Activated T-helper 9 cell treated with anti-CD3 and anti-CD28 coated beads, Interleukin-2, amount 50 U/mL, for 16 hours (primary cell): ENCODE results near the gene TBCD.
"Not testable (repeated sequence)": the region's sequence is repeated elsewhere in the genome, so short reads cannot be mapped to it uniquely, and the experiment has no call there.

ENCODE experiments used
- DNase-seq: peaks from one replicate; pipeline ENCODE4 v3.0.0-alpha.2; 2020; ENCODE audit warnings: low read depth

The TBCD gene

DNA sequence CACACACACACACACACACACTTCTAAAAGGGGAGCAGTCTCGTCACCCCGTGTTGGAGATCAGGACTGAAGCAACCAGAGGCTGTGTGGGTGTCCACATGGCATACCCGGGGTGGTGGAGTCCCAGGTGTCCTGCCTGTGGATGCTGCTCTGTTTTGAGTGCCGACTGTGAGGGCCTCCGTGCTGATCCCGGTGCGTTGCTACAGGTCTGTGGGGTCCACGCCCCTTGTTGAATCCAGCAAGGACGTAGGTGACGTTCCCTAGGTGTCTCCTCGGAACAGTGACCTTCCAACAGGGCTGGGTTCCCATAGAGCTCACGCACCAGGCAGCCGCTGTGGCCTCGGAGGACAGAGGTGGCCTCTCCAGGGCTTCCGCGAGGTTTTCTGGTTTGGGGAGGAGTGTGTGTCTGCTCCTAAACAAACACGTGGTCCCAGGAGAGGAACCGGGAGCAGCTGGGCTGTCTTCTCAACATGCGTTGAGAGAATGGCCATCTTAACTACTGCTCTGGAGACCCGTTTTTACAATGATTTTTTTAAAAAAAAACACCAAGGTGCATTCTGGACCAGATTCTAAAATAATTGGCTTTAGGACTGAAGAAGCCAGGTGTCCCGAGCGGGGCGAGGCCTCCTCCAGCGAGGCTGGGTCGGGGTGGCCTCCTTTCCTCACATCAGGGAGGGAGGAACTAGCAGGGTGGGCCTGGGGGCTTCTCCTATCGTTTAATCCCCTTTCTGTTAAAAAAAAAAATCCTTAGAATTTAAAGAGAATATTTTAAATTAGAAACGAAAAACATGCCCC lies 188.6 kb downstream of the TBCD start:
- DNase-seq: no peak

DNA sequence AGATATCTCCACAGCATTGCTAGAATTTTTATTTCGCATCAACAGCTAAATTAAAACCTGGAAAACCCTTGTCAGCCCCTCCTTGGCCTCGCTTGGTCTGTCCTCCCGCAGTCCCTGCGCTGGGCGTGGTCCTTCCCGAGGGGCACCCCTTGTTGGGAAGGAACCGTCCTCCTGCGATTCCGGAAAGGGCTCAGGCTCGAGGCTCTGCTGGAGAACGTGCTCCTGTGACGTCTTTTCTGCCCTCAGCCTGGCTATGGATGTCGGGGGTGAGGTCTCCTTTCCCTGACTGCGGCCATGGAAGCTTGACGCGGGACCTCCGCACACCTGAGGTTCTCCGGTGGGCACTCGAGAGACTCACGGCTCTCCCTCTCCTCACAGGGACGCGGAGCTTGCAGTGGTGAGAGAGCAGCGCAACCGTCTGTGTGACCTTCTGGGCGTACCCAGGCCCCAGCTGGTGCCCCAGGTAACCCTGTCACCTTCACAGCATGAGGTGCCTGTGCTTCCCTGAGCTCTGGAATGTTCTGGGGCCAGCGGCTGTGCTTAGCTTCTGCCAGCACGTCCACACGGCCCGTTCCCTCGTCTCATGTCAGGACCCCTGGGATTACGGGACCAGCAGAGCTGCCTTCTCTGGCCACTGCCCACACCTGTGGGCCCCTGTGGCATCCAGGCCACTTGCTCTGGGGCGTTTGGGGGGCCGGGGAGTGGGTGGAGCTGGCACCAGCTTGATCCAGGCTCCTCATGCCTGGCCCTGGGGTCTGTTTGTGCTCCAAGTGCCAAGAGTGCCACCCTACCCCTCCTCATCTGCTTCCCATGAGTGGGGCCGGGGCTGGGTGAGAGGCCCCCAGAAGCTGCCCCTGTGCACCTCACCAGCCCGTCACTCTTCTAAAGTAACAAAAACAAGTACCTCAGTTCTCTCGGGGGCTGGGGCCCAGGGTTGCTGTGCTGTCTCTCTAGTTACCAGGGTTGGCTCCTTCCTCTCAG lies 189.4 kb downstream of the TBCD start:
- DNase-seq: no peak

DNA sequence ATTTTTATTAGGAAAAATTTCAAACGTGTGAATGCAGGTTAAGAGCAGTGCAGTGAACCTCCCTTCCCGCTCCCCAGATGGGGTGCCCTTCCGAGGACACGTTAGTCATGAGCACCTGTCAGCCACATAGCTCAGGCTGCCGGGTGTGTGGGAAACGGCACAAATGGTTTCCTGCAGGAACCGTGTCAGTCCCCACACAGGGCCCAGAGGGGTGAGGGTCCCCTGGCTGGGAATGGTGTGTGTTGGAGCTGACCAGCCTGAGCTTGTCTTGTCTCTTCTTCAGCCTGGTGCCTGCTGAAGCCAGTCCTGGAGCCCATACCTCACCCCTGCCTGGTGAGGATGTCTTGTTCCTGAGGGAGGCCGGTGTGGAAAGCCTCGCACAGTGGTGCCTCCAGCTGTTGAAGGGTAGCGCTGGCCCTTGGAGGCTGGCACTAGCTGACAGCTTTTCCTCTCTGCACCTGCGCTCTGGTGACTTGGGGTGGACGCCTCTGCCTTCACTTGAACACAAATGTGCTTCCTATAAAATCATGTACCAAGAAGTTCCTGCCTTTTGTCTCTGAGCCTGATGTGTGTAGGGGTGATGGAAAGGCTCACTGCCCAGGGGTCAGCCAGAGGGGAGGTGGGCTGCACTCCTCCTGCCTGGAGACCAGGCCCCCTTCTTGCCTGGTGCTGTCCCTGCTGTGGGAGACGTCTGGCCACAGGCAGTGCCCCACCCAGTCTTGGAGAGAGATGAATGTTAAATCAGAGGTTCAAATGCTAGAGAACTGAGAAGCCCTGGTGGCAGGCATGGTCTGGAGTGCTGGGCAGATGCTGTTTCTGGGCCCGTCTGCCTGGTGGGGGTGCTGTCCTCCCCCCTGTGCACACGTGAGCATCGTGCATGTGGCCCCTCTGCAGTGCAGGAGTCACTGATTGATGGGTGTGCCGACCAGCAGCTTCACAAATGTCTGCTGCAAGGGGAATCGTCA lies 190.6 kb downstream of the TBCD start:
- no peak for DNase-seq

DNA sequence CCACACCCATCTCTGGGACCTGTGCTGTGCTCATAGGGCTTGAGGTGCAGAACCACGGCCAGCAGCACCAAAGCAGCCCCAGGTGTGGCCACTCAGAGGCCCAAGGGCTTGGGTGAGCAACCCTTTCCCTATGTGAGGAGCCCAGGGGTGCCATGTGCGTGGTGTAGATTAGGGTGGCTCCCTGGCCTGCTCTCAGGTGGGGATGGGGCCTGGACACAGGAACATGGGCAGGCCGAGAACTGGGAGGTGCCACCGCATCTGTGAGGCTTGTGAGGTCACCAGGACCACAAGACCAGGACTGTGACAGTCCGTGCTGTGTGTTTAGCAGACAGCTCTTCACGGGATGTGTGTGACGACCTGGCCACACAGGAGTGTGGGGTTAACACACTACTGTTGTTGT lies 191.5 kb downstream of the TBCD start:
- no peak for DNase-seq

DNA sequence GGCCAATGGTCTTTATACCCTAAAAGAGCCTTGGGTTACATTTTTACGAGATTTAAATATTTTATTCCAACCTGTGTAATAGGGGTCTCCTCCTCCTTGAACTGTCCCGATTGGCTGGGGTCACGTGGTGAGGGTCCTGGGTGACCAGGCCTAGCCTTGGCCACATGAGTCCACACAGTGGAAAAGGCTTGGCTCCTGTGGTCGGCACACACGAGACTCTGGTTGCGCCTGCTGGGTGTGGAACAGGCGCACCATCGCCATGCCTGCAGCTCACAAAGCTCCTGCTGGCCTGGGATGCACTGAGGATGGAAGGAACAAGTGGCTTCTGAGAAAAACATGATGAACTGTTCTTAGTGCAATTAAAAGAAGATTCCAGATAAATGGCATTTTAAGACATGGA lies 191.9 kb downstream of the TBCD start:
- DNase-seq: no peak

DNA sequence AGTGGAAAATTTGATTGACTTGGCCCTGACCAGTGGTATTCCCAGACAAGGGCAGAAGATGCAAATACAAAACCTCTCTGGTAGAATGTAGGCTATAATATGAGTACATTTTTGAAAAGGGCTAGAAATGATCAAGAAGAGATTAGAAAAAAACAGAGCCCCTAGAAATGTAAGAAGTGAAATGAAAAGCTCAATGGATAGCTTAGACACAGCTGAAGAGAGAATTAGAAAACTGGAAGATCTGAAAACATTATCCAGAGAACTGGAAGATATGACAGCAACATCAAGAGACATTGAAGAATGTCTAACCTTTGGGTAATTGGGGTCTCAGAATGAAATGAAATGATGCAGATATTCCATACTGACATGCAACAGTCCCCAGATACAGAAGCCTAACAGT lies 193.1 kb downstream of the TBCD start:
- no peak for DNase-seq

DNA sequence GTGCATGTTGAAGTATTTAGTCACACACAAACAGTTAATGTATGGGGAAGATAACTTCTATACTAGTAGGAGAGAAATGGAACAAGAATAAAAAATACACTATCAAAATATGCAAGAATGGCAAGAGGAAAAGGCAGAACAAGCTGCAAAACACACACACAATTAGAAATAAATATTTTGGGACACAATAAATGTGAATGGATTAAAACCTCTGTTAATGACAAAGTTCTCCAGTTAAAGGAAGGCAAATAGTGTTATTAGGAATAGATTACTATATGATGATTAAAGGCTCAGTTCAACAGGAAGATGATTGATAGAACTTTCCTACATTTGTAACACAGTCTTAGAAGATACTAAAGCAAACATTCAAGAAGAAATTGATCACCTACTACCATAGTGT lies 194.2 kb downstream of the TBCD start:
- no peak for DNase-seq

DNA sequence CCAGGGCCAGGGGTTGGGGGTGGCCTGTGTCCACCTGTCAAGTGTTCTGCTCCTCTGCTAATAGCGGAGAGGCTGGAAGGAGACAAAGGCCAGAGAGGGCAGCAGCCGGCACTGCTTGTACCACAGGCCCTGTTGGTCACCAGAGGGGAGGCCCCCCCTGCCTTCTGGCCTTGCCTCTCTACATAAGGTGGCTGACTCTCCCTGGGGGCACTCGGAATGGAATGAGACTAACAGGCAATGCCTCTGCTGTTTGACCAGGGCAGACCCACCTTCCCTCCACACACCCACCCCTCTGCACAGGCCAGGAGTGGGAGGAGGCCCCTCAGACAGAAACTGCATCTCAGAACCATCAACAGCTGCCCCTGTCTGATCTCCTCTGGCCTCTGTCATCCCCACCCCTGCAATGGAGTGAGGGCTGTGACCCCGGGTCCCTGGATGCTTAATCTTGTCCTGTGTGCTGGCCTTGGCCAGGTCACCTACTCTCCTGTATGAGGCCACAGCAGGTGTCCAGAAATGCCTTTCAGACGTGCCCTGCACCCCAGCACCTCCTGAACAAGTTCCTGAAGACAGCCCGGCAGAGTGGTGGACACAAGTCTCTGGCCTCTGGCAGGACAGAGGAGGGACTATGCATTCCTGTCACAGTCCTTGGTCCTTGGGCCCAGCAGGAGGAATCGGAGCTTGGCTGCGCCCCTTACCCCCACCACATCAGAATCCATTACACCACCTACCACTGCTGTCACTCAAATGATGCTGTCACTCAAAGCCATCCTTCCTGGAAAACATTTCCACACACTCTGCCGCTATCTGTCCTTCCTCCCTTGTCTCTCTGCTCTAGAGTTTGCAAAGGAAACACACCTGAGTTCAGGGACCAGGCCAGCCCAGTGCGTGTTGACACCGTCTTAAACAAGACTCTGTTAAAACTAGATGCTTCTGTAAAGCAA lies 195.5 kb downstream of the TBCD start:
- DNase-seq: no peak

DNA sequence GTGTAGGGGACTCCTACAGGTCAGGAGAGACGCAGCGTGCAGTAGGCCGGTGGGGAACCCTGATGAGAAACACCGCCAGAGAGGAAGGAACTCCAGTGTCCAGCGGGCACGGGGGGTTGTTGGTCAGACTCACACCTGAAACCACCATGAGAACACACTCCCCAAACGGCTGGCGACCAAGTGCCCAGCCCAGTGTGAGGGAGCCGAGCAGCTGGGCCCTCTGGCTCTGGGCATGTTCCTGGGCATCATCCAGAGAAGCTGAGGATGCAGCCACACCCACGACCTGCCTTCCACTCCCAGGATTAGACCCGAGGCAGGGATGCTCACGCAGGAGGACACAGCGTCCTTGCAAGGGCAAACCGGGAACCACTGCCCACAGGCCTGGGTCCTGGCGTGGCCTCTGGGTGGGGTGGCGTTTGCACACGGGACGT lies 196.2 kb downstream of the TBCD start:
- DNase-seq: no peak

DNA sequence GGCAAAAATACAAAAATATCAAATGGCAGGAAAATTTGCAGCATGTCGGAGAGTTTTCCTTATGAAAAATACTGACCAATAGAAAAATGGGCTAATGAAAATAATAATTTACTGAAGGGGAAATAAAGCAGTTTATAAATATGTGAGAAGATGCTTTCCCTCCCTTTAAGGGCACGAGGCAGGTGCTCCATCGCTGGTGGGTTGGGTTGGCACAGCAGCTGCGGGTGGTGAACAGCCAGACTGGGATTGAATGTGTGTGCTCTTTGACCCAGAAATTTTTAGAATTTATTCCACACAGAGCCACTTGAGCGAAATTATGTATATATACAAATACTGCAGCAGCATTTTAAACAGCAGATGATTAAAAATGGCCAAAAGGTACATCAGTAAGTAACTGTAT lies 197.1 kb downstream of the TBCD start:
- no peak for DNase-seq

DNA sequence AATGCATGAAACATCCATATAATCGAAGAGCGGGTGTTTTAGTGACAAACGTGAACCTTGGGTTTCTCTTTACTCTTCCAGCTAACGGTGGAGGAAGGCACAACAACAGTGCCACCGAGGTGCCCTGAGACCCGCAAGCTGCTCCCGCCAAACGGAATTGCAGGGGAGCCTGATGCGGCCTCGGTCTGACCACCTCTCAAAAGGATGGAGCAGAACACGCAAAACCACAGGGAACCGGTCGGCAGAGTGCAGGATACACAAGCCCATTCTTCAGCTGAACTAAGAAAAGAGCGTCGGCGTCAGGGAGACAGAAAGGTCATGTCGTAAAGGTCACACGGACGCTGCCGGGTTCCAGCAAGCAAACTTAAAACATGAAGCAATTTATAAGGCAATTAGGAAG lies 197.5 kb downstream of the TBCD start:
- DNase-seq: no peak

DNA sequence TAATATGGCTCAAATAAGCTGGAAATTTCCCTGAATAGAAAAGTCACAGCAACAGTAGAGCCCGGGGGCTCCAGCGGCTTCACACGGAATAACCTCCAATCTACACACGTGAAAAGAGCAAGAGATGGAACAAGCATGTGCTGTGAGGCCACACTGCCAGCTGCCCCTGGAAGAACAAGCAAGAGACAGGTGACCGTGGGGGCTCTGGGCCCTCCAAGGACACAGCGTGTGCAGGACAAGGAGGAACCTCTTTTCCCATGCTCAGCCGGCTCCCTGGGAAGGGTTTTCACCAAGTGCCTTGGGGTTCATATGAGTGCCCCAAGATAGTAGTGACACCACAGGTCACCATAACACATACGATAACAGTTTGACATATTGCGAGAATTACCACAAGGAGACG lies 198.1 kb downstream of the TBCD start:
- no peak for DNase-seq

DNA sequence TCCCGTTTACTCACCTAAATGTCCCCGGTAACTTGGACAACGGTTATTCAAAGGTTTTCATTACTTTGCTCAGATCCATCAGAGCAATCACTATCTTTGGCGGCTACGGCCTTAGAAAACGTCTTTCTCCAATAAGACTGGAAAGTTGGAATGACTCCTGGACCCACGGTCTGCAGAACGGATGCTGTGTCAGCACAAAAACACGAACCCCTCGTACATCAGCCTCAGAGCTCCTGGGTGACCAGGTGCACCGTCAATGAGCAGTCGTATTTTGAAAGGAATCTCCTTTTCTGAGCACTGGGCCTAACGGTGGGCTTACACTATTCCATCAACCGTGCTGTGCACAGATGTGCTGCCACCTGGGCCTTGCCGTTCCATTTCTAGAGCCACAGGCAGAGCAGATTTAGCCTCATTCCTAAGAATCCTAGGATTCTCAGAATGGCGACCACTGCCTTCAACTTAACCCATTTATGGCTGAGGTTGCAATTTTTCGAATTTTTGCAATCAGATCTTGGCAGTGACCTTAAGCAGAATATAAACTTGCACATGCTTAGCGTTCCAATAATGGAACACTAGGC lies 198.7 kb downstream of the TBCD start:
- no peak for DNase-seq

DNA sequence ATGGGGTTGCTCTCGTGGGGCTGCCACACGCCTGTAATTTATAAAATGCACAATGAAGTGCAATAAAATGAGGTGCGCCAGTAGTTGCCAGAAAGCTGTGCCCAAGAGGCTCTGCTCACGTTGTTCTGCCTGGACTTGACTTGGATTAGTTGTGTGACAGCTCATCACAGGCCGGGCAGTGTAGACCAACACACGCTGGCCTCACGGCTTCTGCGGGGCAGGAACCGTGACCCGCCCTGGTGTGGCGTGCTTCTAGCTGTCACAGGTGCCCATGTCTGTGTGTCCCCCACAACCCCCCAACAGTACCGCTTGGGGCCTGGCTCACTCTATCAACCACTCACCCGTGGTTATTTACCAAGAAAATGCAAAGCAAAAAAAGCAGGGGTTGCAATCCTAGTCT lies 200.2 kb downstream of the TBCD start:
- DNase-seq: no peak

DNA sequence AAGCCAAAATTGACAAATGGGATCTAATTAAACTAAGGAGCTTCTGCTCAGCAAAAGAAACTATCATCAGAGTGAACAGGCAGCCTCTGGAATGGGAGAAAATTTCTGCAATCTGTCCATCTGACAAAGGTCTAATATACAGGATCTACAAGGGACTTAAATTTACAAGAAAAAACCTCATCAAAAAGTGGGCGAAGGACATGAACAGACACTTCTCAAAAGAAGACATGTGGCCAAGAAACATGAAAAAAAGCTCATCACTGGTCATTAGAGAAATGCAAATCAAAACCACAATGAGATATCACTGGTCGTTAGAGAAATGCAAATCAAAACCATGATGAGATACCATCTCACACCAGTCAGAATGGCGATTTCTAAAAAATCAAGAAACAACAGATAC lies 203.2 kb downstream of the TBCD start:
- DNase-seq: not testable (repeated sequence)

DNA sequence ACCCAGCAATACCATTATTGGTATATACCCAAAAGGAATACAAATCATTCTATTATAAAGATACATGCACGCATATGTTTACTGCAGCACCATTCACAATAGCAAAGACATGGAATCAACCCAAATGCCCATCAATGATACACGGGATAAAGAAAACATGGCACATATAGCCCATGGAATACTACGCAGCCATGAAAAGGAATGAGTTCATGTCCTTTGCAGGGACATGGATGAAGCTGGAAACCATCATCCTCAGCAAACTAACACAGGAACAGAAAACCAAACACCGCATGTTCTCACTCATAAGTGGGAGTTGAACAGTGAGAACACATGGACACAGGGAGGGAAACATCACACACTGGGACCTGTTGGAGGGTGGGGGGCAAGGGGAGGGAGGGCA lies 203.8 kb downstream of the TBCD start:
- not testable (repeated sequence) for DNase-seq

DNA sequence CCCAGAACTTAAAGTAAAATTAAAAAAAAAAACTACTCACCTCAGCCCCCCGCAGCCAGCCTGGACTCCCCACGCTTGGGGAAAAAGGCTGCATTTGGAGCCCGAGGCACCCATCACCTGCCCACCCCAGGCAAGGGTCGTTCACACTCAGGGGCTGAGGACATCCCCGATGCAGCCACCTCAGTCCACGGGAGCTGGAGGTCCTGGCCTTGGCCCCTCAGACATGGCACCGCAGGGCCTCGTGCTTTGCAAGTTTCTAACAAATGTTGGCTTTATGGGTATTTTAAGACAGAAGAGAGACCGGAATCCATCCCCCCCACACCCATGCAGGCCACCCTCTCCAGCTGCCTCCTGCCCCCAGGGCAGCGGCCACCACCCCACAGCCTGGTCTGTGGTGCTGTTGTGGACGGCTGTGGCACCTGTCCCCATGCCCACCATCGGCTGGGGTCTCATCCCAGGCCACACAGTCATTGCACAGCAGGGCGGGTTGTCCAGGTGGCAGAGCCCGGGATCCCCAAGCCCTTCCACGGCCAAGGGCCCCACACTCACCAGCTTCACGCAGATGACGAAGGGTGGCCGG lies 204.4 kb downstream of the TBCD start:
- DNase-seq: no peak

DNA sequence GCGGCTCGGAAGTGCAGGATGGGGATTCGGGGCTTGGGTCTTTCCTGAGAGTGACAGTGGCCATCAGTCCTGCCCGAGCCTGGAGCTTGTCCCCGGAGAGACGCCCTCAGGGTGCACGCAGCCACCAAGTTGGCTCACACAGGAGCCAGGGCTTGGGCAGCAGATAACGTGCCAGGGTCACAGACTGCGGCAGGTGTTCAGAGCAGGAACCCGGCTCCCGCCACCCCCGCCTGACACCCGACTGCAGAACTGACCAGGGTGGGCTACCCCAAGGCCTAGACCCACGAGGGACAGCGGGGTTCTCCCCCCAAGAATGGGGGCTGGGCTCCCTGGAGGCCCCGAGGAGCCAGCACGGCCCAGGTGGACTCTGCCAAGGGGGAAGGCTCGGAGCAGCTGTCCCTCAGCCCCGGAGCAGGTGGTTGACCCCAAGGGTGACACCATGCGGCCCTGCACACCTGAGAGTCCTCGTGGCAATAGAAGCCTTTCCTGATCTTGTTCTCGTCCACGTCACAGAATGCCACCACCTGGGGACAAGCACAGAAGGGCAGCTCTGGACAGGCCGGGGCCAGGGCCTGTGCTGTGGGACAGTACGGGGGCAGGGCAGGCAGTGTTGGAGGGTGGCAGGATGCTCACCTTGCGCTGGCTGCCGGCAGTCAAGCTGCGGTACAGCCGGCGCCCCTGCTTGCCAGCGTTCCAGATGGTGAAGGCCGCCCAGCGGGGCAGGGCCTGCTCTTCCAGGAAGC lies 205.0 kb downstream of the TBCD start:
- DNase-seq: no peak

DNA sequence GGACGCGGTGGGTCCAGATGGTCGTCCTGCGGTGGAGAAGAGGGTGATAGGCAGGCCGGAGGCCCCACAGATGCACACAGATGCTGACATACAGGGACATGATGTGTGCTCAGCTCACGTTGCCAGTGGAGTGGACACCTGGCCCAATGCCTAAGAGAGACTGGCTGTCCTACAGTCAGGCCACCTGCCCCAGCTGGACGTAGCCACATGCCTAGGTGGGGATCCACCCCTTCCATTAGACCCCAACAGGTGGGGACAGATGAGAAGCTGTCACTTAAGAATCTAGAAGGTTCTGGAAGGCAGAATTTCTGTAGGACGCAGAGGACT lies 205.6 kb downstream of the TBCD start:
- DNase-seq: no peak
